Esophagus squamous epithelium (tissue), 5 donors: ENCODE results near the gene NUDT3. TPM values are rescaled to one million over a fixed set of nuclear protein-coding genes. Genes with fewer than 3 reads are reported as not detected.
"Not testable (repeated sequence)": the region's sequence is repeated elsewhere in the genome, so short reads cannot be mapped to it uniquely, and the experiment has no call there.

Experiments used
- DNase-seq: peaks from one replicate; lab custom pipeline; 2025; lab: John Stamatoyannopoulos, UW
- H3K27ac ChIP-seq, 4 donors: fragments of 200-600 bp; sonication (generic); one replicate each; pipeline ENCODE4 v1.5.1; 2016 to 2019; ENCODE audit warnings: mild to moderate bottlenecking in 1 of 4
- H3K27me3 ChIP-seq, 4 donors: fragments of 200-600 bp; sonication (generic); 1 replicate in 3 of 4; 2 replicates in 1 of 4; pipeline versions ENCODE4 v1.5.1 to v1.6.0; 2017 to 2021; ENCODE audit warnings: antibody characterized with exemption in 1 of 4
- H3K36me3 ChIP-seq, 3 donors: fragments of 200-600 bp; sonication (generic); one replicate each; pipeline ENCODE4 v1.5.1; 2016 to 2019
- H3K4me1 ChIP-seq, 3 donors: fragments of 200-600 bp; sonication (generic); one replicate each; pipeline ENCODE4 v1.5.1; 2017 to 2019
- H3K4me3 ChIP-seq, 4 donors: fragments of 200-600 bp; sonication (generic); 1 replicate in 3 of 4; 2 replicates in 1 of 4; pipeline ENCODE4 v1.5.1; 2016 to 2019; ENCODE audit warnings: mild to moderate bottlenecking in 2 of 4, moderate library complexity in 1 of 4
- H3K9me3 ChIP-seq, 3 donors: fragments of 200-600 bp; sonication (generic); one replicate each; pipeline ENCODE4 v1.5.1; 2016 to 2019
- CTCF ChIP-seq, 6 experiments: fragments of 450-650 bp in 4 of 6; fragments of 200-600 bp in 2 of 6; sonication (generic) in 2 of 6; IDR thresholded peaks; one replicate each; pipeline ENCODE4 v1.5.1; 2016 to 2019; ENCODE audit warnings: antibody characterized with exemption in 6 of 6, mild to moderate bottlenecking in 4 of 6, moderate library complexity in 4 of 6
- POLR2A ChIP-seq, 4 donors: fragments of 450-650 bp; IDR thresholded peaks; one replicate each; pipeline ENCODE4 v1.6.1; 2017; ENCODE audit warnings: antibody characterized with exemption in 4 of 4, mild to moderate bottlenecking in 4 of 4, moderate library complexity in 3 of 4
- WGBS, 2 donors: methylation state at CpG; one replicate each; pipeline ENCODE4 v1.1.5; 2018; 5-methylcytosine and 5-hydroxymethylcytosine counted together
- intact Hi-C: fragments of 100-400 bp; cut with DNase I; formaldehyde crosslinking; loops from one replicate; pipeline ENCODE4 v1.15.0; 2022
- total RNA-seq, 4 donors: library from RNA; depleted of rRNA; stranded (reverse); fragments of >200 nt; gene quantifications; one replicate each; pipeline ENCODE4 v1.1.0, GENCODE V29; 2016
- donor health status: DM: yes; HTN: yes; CAD: no.

NUDT3 gene
- total RNA-seq, 4 donors from 2014 or later, result 14.9 to 33.4 (median 22.4) TPM

- no peaks in the 10 kb centered on the region for H3K27me3 ChIP-seq
- H3K4me1 ChIP-seq, result peaks cover 0 to 7% (median 4%) of the 10 kb centered on the region in 3 donors
- H3K27ac ChIP-seq, result no peak overlapping the region
- no peaks in the 10 kb centered on the region for H3K9me3 ChIP-seq
- 100% methylated on average over 2 of the region's 2 CpGs for WGBS, 2 donors
- no peak for DNase-seq
- intact Hi-C loops, result no loop called here
- no peak overlapping the region for H3K4me3 ChIP-seq
- no peaks in the 10 kb centered on the region for H3K36me3 ChIP-seq
- no peak for TF ChIP-seq CTCF (IDR thresholded peaks at IDR 0.05)
- TF ChIP-seq POLR2A (IDR thresholded peaks at IDR 0.05), result no peak
Measured at GRCh38 chr6:34378470-34378869, 14.0 kb downstream of the NUDT3 start.

- no peak overlapping the region for H3K4me3 ChIP-seq
- peaks cover 0 to 2% (median 0%) of the 10 kb centered on the region in 3 donors for H3K4me1 ChIP-seq
- DNase-seq, result no peak
- WGBS, 2 donors, result 92 to 96% methylated on average over 5 of the region's 5 CpGs
- no peaks in the 10 kb centered on the region for H3K9me3 ChIP-seq
- no peak for TF ChIP-seq POLR2A (IDR thresholded peaks at IDR 0.05)
- no peak for TF ChIP-seq CTCF (IDR thresholded peaks at IDR 0.05)
- H3K27ac ChIP-seq, result no peak overlapping the region
- no peaks in the 10 kb centered on the region for H3K36me3 ChIP-seq
- H3K27me3 ChIP-seq, result no peaks in the 10 kb centered on the region
- intact Hi-C loops, result no loop called here
Measured at GRCh38 chr6:34377984-34378383, 14.5 kb downstream of the NUDT3 start.

- H3K27me3 ChIP-seq, H3K4me1 ChIP-seq, H3K27ac ChIP-seq, H3K9me3 ChIP-seq, H3K4me3 ChIP-seq, intact Hi-C loops, DNase-seq, H3K36me3 ChIP-seq: not testable (repeated sequence)
- 84 to 90% methylated on average over 5 of the region's 5 CpGs for WGBS, 2 donors
Measured at GRCh38 chr6:34377571-34377970, 14.9 kb downstream of the NUDT3 start.

GRCh38 chr6:34375833-34376232 is 16.6 kb downstream of the NUDT3 start:
- Histone ChIP-seq H3K36me3 (no peaks in the 10 kb centered on the region), H3K4me3 (no peak overlapping the region), H3K27ac (no peak overlapping the region), H3K4me1 (peaks cover 0 to 4% (median 0%) of the 10 kb centered on the region in 3 donors), H3K27me3 (no peaks in the 10 kb centered on the region), H3K9me3 (no peaks in the 10 kb centered on the region)
- DNase-seq, result no peak
- intact Hi-C loops, result no loop called here
- TF ChIP-seq POLR2A (IDR thresholded peaks at IDR 0.05) (no peak), CTCF (IDR thresholded peaks at IDR 0.05) (no peak)
- WGBS, 2 donors, result 92 to 96% methylated on average over 5 of the region's 5 CpGs

- no peak for DNase-seq
- Histone ChIP-seq H3K36me3 (peaks cover 0 to 5% (median 0%) of the 10 kb centered on the region in 3 donors), H3K4me1 (peaks cover 0 to 14% (median 0%) of the 10 kb centered on the region in 3 donors), H3K27me3 (no peaks in the 10 kb centered on the region), H3K27ac (peak overlapping the region in 1 of 4 donors; percentile 7), H3K4me3 (no peak overlapping the region), H3K9me3 (no peaks in the 10 kb centered on the region)
- 72 to 73% methylated on average over 4 of the region's 4 CpGs for WGBS, 2 donors
- TF ChIP-seq POLR2A (IDR thresholded peaks at IDR 0.05) (no peak), CTCF (IDR thresholded peaks at IDR 0.05) (no peak)
- intact Hi-C loops, result no loop called here
Measured at GRCh38 chr6:34374508-34374907, 18.0 kb downstream of the NUDT3 start.

GRCh38 chr6:34374069-34374468 is 18.4 kb downstream of the NUDT3 start:
- no peaks in the 10 kb centered on the region for H3K27me3 ChIP-seq
- TF ChIP-seq POLR2A (IDR thresholded peaks at IDR 0.05), result no peak
- no peak for TF ChIP-seq CTCF (IDR thresholded peaks at IDR 0.05)
- H3K27ac ChIP-seq, result peak overlapping the region in 2 of 4 donors; percentile 0 to 7
- peaks cover 0 to 14% (median 0%) of the 10 kb centered on the region in 3 donors for H3K4me1 ChIP-seq
- DNase-seq, result no peak
- H3K4me3 ChIP-seq, result no peak overlapping the region
- intact Hi-C loops, result no loop called here
- peaks cover 0 to 5% (median 0%) of the 10 kb centered on the region in 3 donors for H3K36me3 ChIP-seq
- WGBS, 2 donors, result 58 to 63% methylated on average over 3 of the region's 3 CpGs
- H3K9me3 ChIP-seq, result no peaks in the 10 kb centered on the region
